ENCODE data around the gene LDLRAP1. TPM values are rescaled to one million over a fixed set of nuclear protein-coding genes. Genes with fewer than 3 reads are reported as not detected.
A peak's percentile ranks its signal among the peaks of the same experiment; 100 is the strongest.

The LDLRAP1 gene
- total RNA-seq (100 to 1,000 TPM in 4 of 5 experiments, 10 to 100 TPM in 1; 28.1 to 364 (median 159) TPM), polyA plus RNA-seq (100 to 1,000 TPM; 301 to 853 TPM), total RNA-seq (343 reads per million, percentile 97 among the genes with 10 or more reads in this experiment)

GRCh38 chr1:25543425-25544242 is at the start of gene LDLRAP1:
LDLRAP1 (plus strand) TSS chr1:25543606; CDS start chr1:25543699, 93 bp downstream.
- POLR2A ChIA-PET: interaction anchor here (0.6 to 16.0 kb wide), 7 partner anchors 17 to 252 kb away, joined by 3 to 442 read pairs (median 4); no protein-coding TSS in a partner anchor
- Mint-ChIP-seq H3K4me3 (peak within 1 kb of the TSS; percentile 82 to 98 (median 95)), H3K27me3 (peaks cover 0 to 15% (median 0%) of the 10 kb centered on the region in 5 donors), H3K4me1 (peaks cover 26 to 48% (median 39%) of the 10 kb centered on the region in 7 donors), H3K36me3 (peaks cover 0 to 7% (median 0%) of the 10 kb centered on the region in 5 donors), H3K27ac (peak within 1 kb of the TSS; percentile 34 to 97 (median 91)), H3K9me3 (no peaks in the 10 kb centered on the region)
- DNase-seq (peak in 8 of 9 donors; percentile 28 to 81 (median 52)), ATAC-seq (peak; percentile 97)
- H3K4me1 ChIP-seq (ENCODE audit: control insufficient read depth in 2 of 2, insufficient read depth in 2 of 2, low read length in 2 of 2): peaks cover 35 to 38% of the 10 kb centered on the region in 2 donors
- peak within 1 kb of the TSS; percentile 60 for H3K4me3 ChIP-seq (ENCODE audit: low read length)
- H3K9me3 ChIP-seq (ENCODE audit: control insufficient read depth in 2 of 3, low read length in 3 of 3): no peaks in the 10 kb centered on the region
- peak within 1 kb of the TSS; percentile 87 for H3K27ac ChIP-seq (ENCODE audit: low read depth, low read length)
- CTCF ChIA-PET: interaction anchor here (0.6 to 2.0 kb wide), 6 partner anchors 18 to 40 kb away, joined by 3 to 7 read pairs (median 5); no protein-coding TSS in a partner anchor
- intact Hi-C loops (cut with micrococcal nuclease): loop anchor here (2.0 to 5.0 kb wide), 4 partner anchors 21 to 254 kb away; no protein-coding TSS in a partner anchor
- H3K36me3 ChIP-seq (ENCODE audit: control insufficient read depth in 2 of 3, insufficient read depth in 3 of 3, low read length in 3 of 3): peaks cover 0 to 11% (median 0%) of the 10 kb centered on the region in 3 experiments
- no peaks in the 10 kb centered on the region for H3K27me3 ChIP-seq (ENCODE audit: control insufficient read depth in 2 of 2, insufficient read depth in 2 of 2, low read length in 2 of 2)

- H3K27me3 Mint-ChIP-seq: no peaks in the 10 kb centered on the region
- ChIA-PET CTCF (no interaction called here), POLR2A (no interaction called here)
- peaks cover 18 to 73% (median 22%) of the 10 kb centered on the region in 3 experiments for H3K36me3 ChIP-seq (ENCODE audit: control insufficient read depth in 2 of 3, insufficient read depth in 3 of 3, low read length in 3 of 3)
- H3K4me3 Mint-ChIP-seq: no peak overlapping the region
- H3K4me1 Mint-ChIP-seq: peaks cover 0 to 11% (median 4%) of the 10 kb centered on the region in 7 donors
- DNase-seq: no peak
- H3K27ac Mint-ChIP-seq: peak overlapping the region in 4 of 9 donors; percentile 19 to 67 (median 30)
- H3K4me1 ChIP-seq (ENCODE audit: control insufficient read depth in 2 of 2, insufficient read depth in 2 of 2, low read length in 2 of 2): no peaks in the 10 kb centered on the region
- no peaks in the 10 kb centered on the region for H3K9me3 ChIP-seq (ENCODE audit: control insufficient read depth in 2 of 3, low read length in 3 of 3)
- peaks cover 13 to 59% (median 40%) of the 10 kb centered on the region in 5 donors for H3K36me3 Mint-ChIP-seq
- no peaks in the 10 kb centered on the region for H3K27me3 ChIP-seq (ENCODE audit: control insufficient read depth in 2 of 2, insufficient read depth in 2 of 2, low read length in 2 of 2)
- no peak overlapping the region for H3K27ac ChIP-seq (ENCODE audit: low read depth, low read length)
- ATAC-seq: no peak
- H3K4me3 ChIP-seq (ENCODE audit: low read length): no peak overlapping the region
- H3K9me3 Mint-ChIP-seq: no peaks in the 10 kb centered on the region
- intact Hi-C loops (cut with micrococcal nuclease): no loop called here
Observed at GRCh38 chr1:25494952-25495351, 48.5 kb upstream of the LDLRAP1 start.

- H3K4me1 Mint-ChIP-seq: peaks cover 3 to 19% (median 16%) of the 10 kb centered on the region in 7 donors
- H3K36me3 Mint-ChIP-seq: peaks cover 5 to 22% (median 12%) of the 10 kb centered on the region in 5 donors
- Histone ChIP-seq H3K27me3 (ENCODE audit: control insufficient read depth in 2 of 2, insufficient read depth in 2 of 2, low read length in 2 of 2) (no peaks in the 10 kb centered on the region), H3K36me3 (ENCODE audit: control insufficient read depth in 2 of 3, insufficient read depth in 3 of 3, low read length in 3 of 3) (peaks cover 0 to 34% (median 10%) of the 10 kb centered on the region in 3 experiments), H3K27ac (ENCODE audit: low read depth, low read length) (no peak overlapping the region), H3K4me3 (ENCODE audit: low read length) (no peak overlapping the region), H3K4me1 (ENCODE audit: control insufficient read depth in 2 of 2, insufficient read depth in 2 of 2, low read length in 2 of 2) (peaks cover 0 to 10% of the 10 kb centered on the region in 2 donors), H3K9me3 (ENCODE audit: control insufficient read depth in 2 of 3, low read length in 3 of 3) (no peaks in the 10 kb centered on the region)
- no peaks in the 10 kb centered on the region for H3K9me3 Mint-ChIP-seq
- no peak for DNase-seq
- no peaks in the 10 kb centered on the region for H3K27me3 Mint-ChIP-seq
- H3K27ac Mint-ChIP-seq: peak overlapping the region in 8 of 9 donors; percentile 2 to 63 (median 22)
- intact Hi-C loops (cut with micrococcal nuclease): loop anchor here in 1 of 2 donors (5.0 kb wide), 2 partner anchors 107 to 297 kb away; no protein-coding TSS in a partner anchor
- POLR2A ChIA-PET: no interaction called here
- no peak for ATAC-seq
- no peak overlapping the region for H3K4me3 Mint-ChIP-seq
- CTCF ChIA-PET: interaction anchor here (1.3 to 6.9 kb wide), 2 partner anchors 20 to 118 kb away, joined by 5 to 227 read pairs; no protein-coding TSS in a partner anchor
Observed at GRCh38 chr1:25500694-25501093, 42.7 kb upstream of the LDLRAP1 start.

- Mint-ChIP-seq H3K27me3 (no peaks in the 10 kb centered on the region), H3K27ac (peak overlapping the region in 6 of 9 donors; percentile 21 to 69 (median 61)), H3K9me3 (no peaks in the 10 kb centered on the region), H3K36me3 (peaks cover 3 to 21% (median 11%) of the 10 kb centered on the region in 5 donors), H3K4me3 (no peak overlapping the region), H3K4me1 (peaks cover 10 to 25% (median 23%) of the 10 kb centered on the region in 7 donors)
- Histone ChIP-seq H3K36me3 (ENCODE audit: control insufficient read depth in 2 of 3, insufficient read depth in 3 of 3, low read length in 3 of 3) (peaks cover 0 to 26% (median 9%) of the 10 kb centered on the region in 3 experiments), H3K4me1 (ENCODE audit: control insufficient read depth in 2 of 2, insufficient read depth in 2 of 2, low read length in 2 of 2) (peaks cover 0 to 18% of the 10 kb centered on the region in 2 donors), H3K9me3 (ENCODE audit: control insufficient read depth in 2 of 3, low read length in 3 of 3) (no peaks in the 10 kb centered on the region), H3K4me3 (ENCODE audit: low read length) (no peak overlapping the region), H3K27me3 (ENCODE audit: control insufficient read depth in 2 of 2, insufficient read depth in 2 of 2, low read length in 2 of 2) (no peaks in the 10 kb centered on the region), H3K27ac (ENCODE audit: low read depth, low read length) (no peak overlapping the region)
- ATAC-seq (peak; percentile 14), DNase-seq (peak in 2 of 9 donors; percentile 17 to 31)
- POLR2A ChIA-PET: interaction anchor here (0.7 to 1.2 kb wide), 3 partner anchors 13 to 123 kb away, joined by 3 to 4 read pairs (median 3); no protein-coding TSS in a partner anchor
- intact Hi-C loops (cut with micrococcal nuclease): loop anchor here in 1 of 2 donors (5.0 kb wide), 2 partner anchors 106 to 296 kb away; no protein-coding TSS in a partner anchor
- CTCF ChIA-PET: interaction anchor here (0.8 to 6.9 kb wide), 6 partner anchors 20 to 117 kb away, joined by 3 to 227 read pairs (median 4); no protein-coding TSS in a partner anchor
Observed at GRCh38 chr1:25501235-25502058, 42.0 kb upstream of the LDLRAP1 start.

- Mint-ChIP-seq H3K36me3 (peaks cover 0 to 10% (median 7%) of the 10 kb centered on the region in 5 donors), H3K27ac (peak overlapping the region; percentile 5 to 92 (median 69)), H3K4me3 (no peak overlapping the region), H3K4me1 (peaks cover 13 to 39% (median 31%) of the 10 kb centered on the region in 7 donors), H3K27me3 (peaks cover 0 to 4% (median 0%) of the 10 kb centered on the region in 5 donors), H3K9me3 (no peaks in the 10 kb centered on the region)
- POLR2A ChIA-PET: interaction anchor here (1.9 kb wide), 1 partner anchor 69 kb away, joined by 6 read pairs; no protein-coding TSS in a partner anchor
- no peak overlapping the region for H3K4me3 ChIP-seq (ENCODE audit: low read length)
- CTCF ChIA-PET: interaction anchor here (0.6 to 6.9 kb wide), 8 partner anchors 11 to 316 kb away, joined by 3 to 227 read pairs (median 6); no protein-coding TSS in a partner anchor
- H3K27me3 ChIP-seq (ENCODE audit: control insufficient read depth in 2 of 2, insufficient read depth in 2 of 2, low read length in 2 of 2): no peaks in the 10 kb centered on the region
- H3K9me3 ChIP-seq (ENCODE audit: control insufficient read depth in 2 of 3, low read length in 3 of 3): no peaks in the 10 kb centered on the region
- DNase-seq (no peak), ATAC-seq (no peak)
- intact Hi-C loops (cut with micrococcal nuclease): loop anchor here in 1 of 2 donors (5.0 kb wide), 2 partner anchors 104 to 294 kb away; no protein-coding TSS in a partner anchor
- H3K27ac ChIP-seq (ENCODE audit: low read depth, low read length): peak overlapping the region; percentile 6
- H3K4me1 ChIP-seq (ENCODE audit: control insufficient read depth in 2 of 2, insufficient read depth in 2 of 2, low read length in 2 of 2): peaks cover 0 to 20% of the 10 kb centered on the region in 2 donors
- peaks cover 0 to 13% (median under 1%) of the 10 kb centered on the region in 3 experiments for H3K36me3 ChIP-seq (ENCODE audit: control insufficient read depth in 2 of 3, insufficient read depth in 3 of 3, low read length in 3 of 3)
Observed at GRCh38 chr1:25502957-25503356, 40.4 kb upstream of the LDLRAP1 start.

Measured in naive thymus-derived CD4-positive, alpha-beta T cell (primary cell).